ENCODE measurements around the gene HOXB6. TPM values are rescaled to one million over a fixed set of nuclear protein-coding genes. Genes with fewer than 3 reads are reported as not detected.

The HOXB6 gene
- total and polyA plus RNA-seq, 5 donors: 0.74 to 1.8 (median 1.1) TPM

- DNase-seq (no peak), ATAC-seq (no peak)
- Histone ChIP-seq H3K4me3 (ENCODE audit: low read length) (peak overlapping the region; percentile 47), H3K27me3 (ENCODE audit: control insufficient read depth, insufficient read depth) (no peaks in the 10 kb centered on the region), H3K27ac (ENCODE audit: low read length) (no peak overlapping the region), H3K9me3 (ENCODE audit: control insufficient read depth, low read length) (no peaks in the 10 kb centered on the region), H3K4me1 (ENCODE audit: control insufficient read depth, insufficient read depth, low read length) (no peaks in the 10 kb centered on the region)
- WGBS: 2% methylated on average over 15 of the region's 15 CpGs
- intact Hi-C loops (cut with DNase I): loop anchor here in 2 of 4 donors (10.0 kb wide), 2 partner anchors 308 to 588 kb away; no protein-coding TSS in a partner anchor
Observed at GRCh38 chr17:48612456-48612853, 7.7 kb upstream of the HOXB6 start.

GRCh38 chr17:48611681-48612455 lies 7.1 kb upstream of the HOXB6 start:
- intact Hi-C loops (cut with DNase I): loop anchor here in 2 of 4 donors (10.0 kb wide), 2 partner anchors 307 to 587 kb away; no protein-coding TSS in a partner anchor
- H3K4me3 ChIP-seq (ENCODE audit: low read length): peak overlapping the region; percentile 16
- ATAC-seq (no peak), DNase-seq (no peak)
- no peaks in the 10 kb centered on the region for H3K9me3 ChIP-seq (ENCODE audit: control insufficient read depth, low read length)
- H3K27me3 ChIP-seq (ENCODE audit: control insufficient read depth, insufficient read depth): no peaks in the 10 kb centered on the region
- no peaks in the 10 kb centered on the region for H3K4me1 ChIP-seq (ENCODE audit: control insufficient read depth, insufficient read depth, low read length)
- WGBS: 4% methylated on average over 36 of the region's 36 CpGs
- no peak overlapping the region for H3K27ac ChIP-seq (ENCODE audit: low read length)

GRCh38 chr17:48611213-48611612 lies 6.4 kb upstream of the HOXB6 start:
- H3K9me3 ChIP-seq (ENCODE audit: control insufficient read depth, low read length): no peaks in the 10 kb centered on the region
- no peaks in the 10 kb centered on the region for H3K27me3 ChIP-seq (ENCODE audit: control insufficient read depth, insufficient read depth)
- intact Hi-C loops (cut with DNase I): loop anchor here in 2 of 4 donors (10.0 kb wide), 2 partner anchors 306 to 586 kb away; no protein-coding TSS in a partner anchor
- DNase-seq: no peak
- WGBS: 5% methylated on average over 22 of the region's 22 CpGs
- ATAC-seq: no peak
- H3K4me1 ChIP-seq (ENCODE audit: control insufficient read depth, insufficient read depth, low read length): no peaks in the 10 kb centered on the region
- H3K4me3 ChIP-seq (ENCODE audit: low read length): peak overlapping the region; percentile 16
- H3K27ac ChIP-seq (ENCODE audit: low read length): no peak overlapping the region

- Histone ChIP-seq H3K4me1 (ENCODE audit: control insufficient read depth, insufficient read depth, low read length) (no peaks in the 10 kb centered on the region), H3K27ac (ENCODE audit: low read length) (no peak within 1 kb of the TSS), H3K9me3 (ENCODE audit: control insufficient read depth, low read length) (no peaks in the 10 kb centered on the region), H3K27me3 (ENCODE audit: control insufficient read depth, insufficient read depth) (peaks cover 3% of the 10 kb centered on the region), H3K4me3 (ENCODE audit: low read length) (peak within 1 kb of the TSS; percentile 16)
- intact Hi-C loops (cut with DNase I): loop anchor here in 2 of 4 donors (10.0 kb wide), 2 partner anchors 306 to 586 kb away; no protein-coding TSS in a partner anchor
- DNase-seq (peak; percentile 57 to 79 (median 78)), ATAC-seq (peak; percentile 54 to 55)
- 2% methylated on average over 79 of the region's 79 CpGs for WGBS
Observed at GRCh38 chr17:48610282-48611211, 5.8 kb upstream of the HOXB6 start, which contains the start of gene HOXB7. TSS of gene HOXB7 (minus strand) at chr17:48611017. CDS start at chr17:48610918, 99 bp downstream.

- no peak overlapping the region for H3K27ac ChIP-seq (ENCODE audit: low read length)
- H3K27me3 ChIP-seq (ENCODE audit: control insufficient read depth, insufficient read depth): peaks cover 3% of the 10 kb centered on the region
- WGBS: 7% methylated on average over 15 of the region's 15 CpGs
- H3K4me3 ChIP-seq (ENCODE audit: low read length): peak overlapping the region; percentile 16
- intact Hi-C loops (cut with DNase I): loop anchor here in 2 of 4 donors (10.0 kb wide), 2 partner anchors 305 to 585 kb away; no protein-coding TSS in a partner anchor
- H3K4me1 ChIP-seq (ENCODE audit: control insufficient read depth, insufficient read depth, low read length): no peaks in the 10 kb centered on the region
- no peak for ATAC-seq
- no peak for DNase-seq
- no peaks in the 10 kb centered on the region for H3K9me3 ChIP-seq (ENCODE audit: control insufficient read depth, low read length)
Observed at GRCh38 chr17:48609759-48610281, 5.0 kb upstream of the HOXB6 start.

GRCh38 chr17:48609033-48609432 lies 4.2 kb upstream of the HOXB6 start:
- ATAC-seq: no peak
- Histone ChIP-seq H3K27ac (ENCODE audit: low read length) (no peak overlapping the region), H3K4me3 (ENCODE audit: low read length) (no peak overlapping the region), H3K4me1 (ENCODE audit: control insufficient read depth, insufficient read depth, low read length) (no peaks in the 10 kb centered on the region), H3K9me3 (ENCODE audit: control insufficient read depth, low read length) (no peaks in the 10 kb centered on the region), H3K27me3 (ENCODE audit: control insufficient read depth, insufficient read depth) (peaks cover 3% of the 10 kb centered on the region)
- no peak for DNase-seq
- intact Hi-C loops (cut with DNase I): no loop called here

- 73% methylated on average over 1 of the region's 1 CpG for WGBS
- no peak for DNase-seq
- Histone ChIP-seq H3K4me1 (ENCODE audit: control insufficient read depth, insufficient read depth, low read length) (no peaks in the 10 kb centered on the region), H3K27me3 (ENCODE audit: control insufficient read depth, insufficient read depth) (peaks cover 3% of the 10 kb centered on the region), H3K4me3 (ENCODE audit: low read length) (no peak overlapping the region), H3K9me3 (ENCODE audit: control insufficient read depth, low read length) (no peaks in the 10 kb centered on the region), H3K27ac (ENCODE audit: low read length) (no peak overlapping the region)
- intact Hi-C loops (cut with DNase I): no loop called here
- no peak for ATAC-seq
Observed at GRCh38 chr17:48608494-48608834, 3.7 kb upstream of the HOXB6 start.

- Histone ChIP-seq H3K4me3 (ENCODE audit: low read length) (no peak overlapping the region), H3K9me3 (ENCODE audit: control insufficient read depth, low read length) (no peaks in the 10 kb centered on the region), H3K27me3 (ENCODE audit: control insufficient read depth, insufficient read depth) (peaks cover 3% of the 10 kb centered on the region), H3K27ac (ENCODE audit: low read length) (no peak overlapping the region), H3K4me1 (ENCODE audit: control insufficient read depth, insufficient read depth, low read length) (no peaks in the 10 kb centered on the region)
- intact Hi-C loops (cut with DNase I): no loop called here
- no peak for ATAC-seq
- WGBS: 37% methylated on average over 9 of the region's 9 CpGs
- DNase-seq: no peak
Observed at GRCh38 chr17:48606892-48607614, 2.3 kb upstream of the HOXB6 start.

GRCh38 chr17:48605991-48606891 lies 1.5 kb upstream of the HOXB6 start:
- no peak for DNase-seq
- no peak for ATAC-seq
- intact Hi-C loops (cut with DNase I): no loop called here
- H3K4me1 ChIP-seq (ENCODE audit: control insufficient read depth, insufficient read depth, low read length): no peaks in the 10 kb centered on the region
- H3K27ac ChIP-seq (ENCODE audit: low read length): no peak overlapping the region
- no peak overlapping the region for H3K4me3 ChIP-seq (ENCODE audit: low read length)
- peaks cover 3% of the 10 kb centered on the region for H3K27me3 ChIP-seq (ENCODE audit: control insufficient read depth, insufficient read depth)
- WGBS: 30% methylated on average over 41 of the region's 41 CpGs
- H3K9me3 ChIP-seq (ENCODE audit: control insufficient read depth, low read length): no peaks in the 10 kb centered on the region

Measured in right cardiac atrium (tissue), 5 donors.